ENCODE results near the gene EGFL7.
"Not testable (repeated sequence)": the region's sequence is repeated elsewhere in the genome, so short reads cannot be mapped to it uniquely, and the experiment has no call there.

Gene EGFL7

DNA sequence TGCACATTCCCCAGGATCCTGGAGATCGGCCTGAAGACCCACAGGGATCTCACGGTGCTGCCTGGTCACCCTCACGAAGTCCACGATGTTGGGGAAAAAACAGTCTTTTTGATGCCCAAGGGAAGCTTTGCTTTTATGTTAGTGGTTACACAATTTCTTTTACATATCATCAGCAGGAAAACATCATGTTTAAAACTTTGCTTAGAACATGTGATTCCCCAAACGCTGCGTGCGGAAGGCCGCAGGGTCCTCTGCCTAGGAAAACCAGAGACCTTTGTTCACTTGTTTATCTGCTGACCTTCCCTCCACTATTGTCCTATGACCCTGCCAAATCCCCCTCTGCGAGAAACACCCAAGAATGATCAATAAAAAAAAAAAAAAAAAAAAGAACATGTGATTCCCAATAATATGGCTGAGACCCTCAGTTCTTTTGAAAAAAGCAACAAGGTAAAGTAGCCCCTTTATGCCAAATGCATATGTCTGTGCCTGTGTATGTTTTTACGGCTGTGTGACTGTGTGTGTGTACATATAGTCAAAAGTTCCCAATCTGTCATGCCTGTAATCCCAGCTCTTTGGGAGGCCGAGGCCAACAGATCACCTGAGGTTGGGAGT is 36.0 kb downstream of the EGFL7 start:
- in situ Hi-C loops (cut with MboI; ENCODE audit: low sequenced_read_pairs, unreplicated experiment) = no loop called here
- TF ChIP-seq, protein P1, sequence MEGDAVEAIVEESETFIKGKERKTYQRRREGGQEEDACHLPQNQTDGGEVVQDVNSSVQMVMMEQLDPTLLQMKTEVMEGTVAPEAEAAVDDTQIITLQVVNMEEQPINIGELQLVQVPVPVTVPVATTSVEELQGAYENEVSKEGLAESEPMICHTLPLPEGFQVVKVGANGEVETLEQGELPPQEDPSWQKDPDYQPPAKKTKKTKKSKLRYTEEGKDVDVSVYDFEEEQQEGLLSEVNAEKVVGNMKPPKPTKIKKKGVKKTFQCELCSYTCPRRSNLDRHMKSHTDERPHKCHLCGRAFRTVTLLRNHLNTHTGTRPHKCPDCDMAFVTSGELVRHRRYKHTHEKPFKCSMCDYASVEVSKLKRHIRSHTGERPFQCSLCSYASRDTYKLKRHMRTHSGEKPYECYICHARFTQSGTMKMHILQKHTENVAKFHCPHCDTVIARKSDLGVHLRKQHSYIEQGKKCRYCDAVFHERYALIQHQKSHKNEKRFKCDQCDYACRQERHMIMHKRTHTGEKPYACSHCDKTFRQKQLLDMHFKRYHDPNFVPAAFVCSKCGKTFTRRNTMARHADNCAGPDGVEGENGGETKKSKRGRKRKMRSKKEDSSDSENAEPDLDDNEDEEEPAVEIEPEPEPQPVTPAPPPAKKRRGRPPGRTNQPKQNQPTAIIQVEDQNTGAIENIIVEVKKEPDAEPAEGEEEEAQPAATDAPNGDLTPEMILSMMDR (IDR thresholded peaks at IDR 0.05; ENCODE audit: borderline replicate concordance, control extremely low read depth, extremely low read depth, insufficient read depth, missing control alignments) = no peak
- DNase-seq (ENCODE audit: low spot score) = no peak

DNA sequence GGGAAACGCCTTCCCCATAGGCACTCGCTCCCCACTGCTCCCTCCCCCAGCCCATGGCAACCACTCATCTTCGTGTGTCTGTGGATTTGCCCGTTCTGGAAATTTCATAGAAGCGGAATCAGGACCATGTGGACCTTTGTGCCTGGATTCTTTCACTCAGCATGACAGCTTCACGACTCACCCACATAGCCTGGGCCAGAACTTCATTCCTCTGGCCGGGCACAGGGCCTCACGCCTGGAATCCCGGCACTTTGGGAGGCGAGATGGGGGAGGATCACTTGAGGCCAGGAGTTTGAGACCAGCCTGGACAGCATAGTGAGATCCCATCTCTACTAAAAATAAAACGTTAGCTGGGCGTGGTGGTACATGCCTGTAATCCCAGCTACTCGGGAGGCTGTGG is 37.6 kb downstream of the EGFL7 start:
- TF ChIP-seq, protein P1 (IDR thresholded peaks at IDR 0.05; ENCODE audit: borderline replicate concordance, control extremely low read depth, extremely low read depth, insufficient read depth, missing control alignments) = no peak
- in situ Hi-C loops (cut with MboI; ENCODE audit: low sequenced_read_pairs, unreplicated experiment) = no loop called here
- no peak for DNase-seq (ENCODE audit: low spot score)

DNA sequence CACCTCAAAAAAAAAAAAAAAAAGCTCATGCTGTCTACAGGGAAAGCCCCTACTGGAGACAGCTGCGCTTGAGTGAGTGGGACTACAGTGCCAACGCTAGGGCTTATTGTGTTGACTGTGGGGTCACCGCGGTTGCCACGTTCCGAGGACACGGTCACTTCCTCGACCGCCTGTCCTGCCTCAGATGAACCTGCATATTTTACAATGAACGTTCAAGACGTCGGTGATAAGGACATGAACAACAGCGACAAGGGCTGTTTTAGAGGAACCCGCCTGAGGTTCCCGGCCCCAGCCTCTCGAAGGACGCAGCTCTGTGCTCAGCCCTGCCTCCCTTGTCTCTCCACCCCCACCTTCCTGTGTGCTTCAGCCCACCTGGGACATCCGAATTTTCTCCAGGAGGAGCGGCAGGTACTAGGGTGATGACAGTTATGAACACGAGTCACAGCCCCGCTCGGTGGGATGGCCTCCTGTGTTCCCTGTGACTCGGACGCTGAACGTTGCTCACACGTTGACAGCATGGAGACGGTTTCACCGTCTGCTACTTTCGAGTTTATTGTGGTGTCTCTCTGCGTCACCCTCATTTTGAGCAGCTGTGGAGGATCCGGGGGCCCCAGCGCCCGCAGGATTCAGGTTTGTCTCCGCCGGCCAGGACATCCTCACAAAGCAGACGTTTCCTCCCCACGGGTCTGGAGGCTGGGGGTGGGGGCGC is 38.4 kb downstream of the EGFL7 start:
- TF ChIP-seq, protein P1 (IDR thresholded peaks at IDR 0.05; ENCODE audit: borderline replicate concordance, control extremely low read depth, extremely low read depth, insufficient read depth, missing control alignments) = no peak
- in situ Hi-C loops (cut with MboI; ENCODE audit: low sequenced_read_pairs, unreplicated experiment) = no loop called here
- peak; percentile 85 for DNase-seq (ENCODE audit: low spot score)

DNA sequence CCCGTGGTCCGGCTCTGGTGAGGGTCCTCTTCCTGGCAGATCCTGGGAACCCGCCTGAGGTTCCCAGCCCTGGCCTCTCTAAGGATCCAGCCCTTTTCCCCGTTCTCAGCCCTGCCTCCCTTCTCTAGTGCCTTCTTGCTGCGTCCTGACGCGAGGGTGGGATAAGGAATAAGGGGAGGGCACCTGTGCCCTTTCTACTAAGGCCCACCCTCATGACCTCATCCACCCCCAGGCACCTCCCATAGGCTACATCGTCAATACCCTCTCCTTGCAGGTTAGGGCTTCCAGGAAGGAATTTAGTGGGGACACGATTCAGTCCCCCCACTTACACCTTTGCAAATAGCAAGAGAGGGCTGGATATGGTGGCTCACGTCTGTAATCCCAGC is 38.9 kb downstream of the EGFL7 start:
- in situ Hi-C loops (cut with MboI; ENCODE audit: low sequenced_read_pairs, unreplicated experiment) = no loop called here
- TF ChIP-seq, protein P1 (IDR thresholded peaks at IDR 0.05; ENCODE audit: borderline replicate concordance, control extremely low read depth, extremely low read depth, insufficient read depth, missing control alignments) = no peak
- no peak for DNase-seq (ENCODE audit: low spot score)

DNA sequence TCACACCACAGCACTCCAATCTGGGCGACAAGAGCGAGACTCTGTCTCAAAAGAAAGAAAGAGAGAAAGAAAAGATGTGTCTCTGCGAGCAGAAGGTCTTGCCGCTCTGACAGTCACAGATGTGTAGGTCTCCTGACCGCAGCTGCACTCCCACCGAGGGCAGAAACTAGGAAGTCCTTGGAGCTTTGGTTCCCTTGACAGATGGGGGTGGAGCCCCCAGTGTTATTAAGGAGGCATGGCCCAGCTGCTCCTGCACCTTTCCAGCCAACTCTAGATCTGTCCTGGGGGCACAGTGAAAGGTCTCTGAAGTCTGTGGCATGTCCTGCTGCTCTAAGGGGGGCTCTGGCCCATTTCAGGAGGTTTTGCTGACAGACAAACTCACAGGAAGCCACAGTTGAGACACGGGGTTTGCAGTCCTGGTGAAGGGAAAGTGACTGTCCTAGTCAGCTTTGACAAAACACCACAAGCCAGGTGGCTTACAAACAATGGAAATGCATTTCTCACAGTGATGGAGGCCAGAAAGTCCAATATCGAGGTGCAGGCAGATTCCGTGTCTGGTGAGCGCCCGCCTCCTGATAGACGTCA is 40.7 kb downstream of the EGFL7 start:
- DNase-seq (ENCODE audit: low spot score) = no peak
- in situ Hi-C loops (cut with MboI; ENCODE audit: low sequenced_read_pairs, unreplicated experiment) = no loop called here
- TF ChIP-seq, protein P1 (IDR thresholded peaks at IDR 0.05; ENCODE audit: borderline replicate concordance, control extremely low read depth, extremely low read depth, insufficient read depth, missing control alignments) = no peak

DNA sequence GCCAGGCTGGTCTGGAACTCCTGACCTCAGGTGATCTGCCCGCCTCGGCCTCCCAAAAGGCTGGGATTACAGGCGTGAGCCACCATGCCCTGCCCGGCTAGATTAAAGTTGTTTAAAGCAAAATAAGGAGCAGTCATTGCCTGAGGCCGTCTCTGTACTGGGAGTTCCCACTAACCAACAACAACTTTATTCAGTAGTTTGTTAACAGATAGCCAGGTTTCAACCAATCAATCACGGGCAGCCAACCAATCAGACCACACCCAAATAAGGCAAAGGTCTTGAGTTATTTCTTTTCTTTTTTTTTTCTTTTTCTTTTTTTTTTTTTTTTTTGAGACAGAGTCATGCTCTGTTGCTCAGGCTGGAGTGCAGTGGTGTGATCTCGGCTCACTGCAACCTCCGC is 42.0 kb downstream of the EGFL7 start:
- in situ Hi-C loops (cut with MboI; ENCODE audit: low sequenced_read_pairs, unreplicated experiment); DNase-seq (ENCODE audit: low spot score): not testable (repeated sequence)

DNA sequence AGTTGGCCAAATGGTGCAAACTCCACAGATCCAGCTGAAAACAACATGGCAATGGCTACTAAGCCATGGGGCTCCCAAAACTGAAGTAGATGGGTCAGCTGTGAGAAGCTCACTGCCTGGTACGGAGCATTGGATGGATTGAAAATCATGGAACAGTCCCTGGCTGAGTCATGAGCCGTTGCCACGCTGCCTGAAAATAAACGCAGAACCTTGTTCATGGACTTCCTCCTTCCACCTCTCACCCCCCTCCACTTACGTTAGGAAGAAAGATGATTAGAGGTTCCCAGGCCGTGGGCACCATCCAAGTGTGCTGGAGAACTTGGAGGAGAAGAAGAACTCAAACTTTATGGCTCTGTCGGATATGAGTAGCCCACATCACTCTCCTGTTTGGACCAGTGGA is 42.8 kb downstream of the EGFL7 start:
- DNase-seq (ENCODE audit: low spot score) = no peak
- TF ChIP-seq, protein P1 (IDR thresholded peaks at IDR 0.05; ENCODE audit: borderline replicate concordance, control extremely low read depth, extremely low read depth, insufficient read depth, missing control alignments) = no peak
- in situ Hi-C loops (cut with MboI; ENCODE audit: low sequenced_read_pairs, unreplicated experiment) = no loop called here
